HEK293 (cell line): ENCODE data around the gene SLC9A9.

Source experiments
- CTCF ChIA-PET: fragments of 350-600 bp; formaldehyde crosslinking; extraction: SDS; loops from one replicate; lab custom pipeline; 2021; ENCODE audit warnings: antibody characterized with exemption; lab: Yijun Ruan, JAX
- POLR2A ChIA-PET: fragments of 300-600 bp; formaldehyde crosslinking; extraction: SDS; loops from one replicate; lab custom pipeline; 2020; ENCODE audit warnings: antibody characterized with exemption, inconsistent platforms; lab: Yijun Ruan, JAX
- H3K27ac ChIP-seq: fragments of 200-500 bp; sonication (Bioruptor generic); 2 replicates; pipeline ENCODE4 v1.5.1; 2014; ENCODE audit warnings: low read depth, low read length, control low read depth, inconsistent platforms; ENCODE audit errors: extremely low read depth
- H3K36me3 ChIP-seq, 2 experiments: fragments of 200-500 bp in 1 of 2; sonication (Bioruptor generic) in 1 of 2; 1 replicate in 1 of 2; 2 replicates in 1 of 2; pipeline ENCODE4 v1.5.1; 2014 to 2017; ENCODE audit warnings: inconsistent platforms in 2 of 2, low read length in 2 of 2; ENCODE audit not compliant: control insufficient read depth in 2 of 2, insufficient read depth in 1 of 2
- H3K4me1 ChIP-seq: fragments of 200-500 bp; sonication (Bioruptor generic); 2 replicates; pipeline ENCODE4 v1.5.1; 2014; ENCODE audit warnings: mild to moderate bottlenecking, low read length, inconsistent platforms; ENCODE audit not compliant: control insufficient read depth, insufficient read depth
- H3K4me3 ChIP-seq: 2 replicates; pipeline ENCODE4 v1.5.1; 2011; ENCODE audit warnings: low read depth, mild to moderate bottlenecking, control low read depth, low read length, moderate library complexity
- H3K9me3 ChIP-seq: fragments of 200-500 bp; sonication (Bioruptor generic); 2 replicates; pipeline ENCODE4 v1.5.1; 2014; ENCODE audit warnings: low read depth, low read length, inconsistent platforms; ENCODE audit not compliant: control insufficient read depth, insufficient read depth
- GLI2 ChIP-seq: fragments of 450-650 bp; formaldehyde crosslinking; IDR thresholded peaks from 2 replicates; pipeline ENCODE4; 2017; ENCODE audit warnings: missing biosample characterization, missing genetic modification characterization, low read depth, borderline replicate concordance
- GLI4 ChIP-seq: fragments of 450-650 bp; formaldehyde crosslinking; IDR thresholded peaks from 2 replicates; pipeline ENCODE4 v1.5.1; 2016; ENCODE audit warnings: missing biosample characterization, missing genetic modification characterization
- HIC1 ChIP-seq: fragments of 450-650 bp; formaldehyde crosslinking; IDR thresholded peaks from 2 replicates; pipeline ENCODE4 v1.5.1; 2016; ENCODE audit warnings: missing biosample characterization, missing genetic modification characterization
- MYNN ChIP-seq: fragments of 450-650 bp; formaldehyde crosslinking; IDR thresholded peaks from 2 replicates; pipeline ENCODE4 v1.5.1; 2016; ENCODE audit warnings: missing biosample characterization, missing genetic modification characterization, borderline replicate concordance
- PRDM4 ChIP-seq: fragments of 450-650 bp; formaldehyde crosslinking; IDR thresholded peaks from 2 replicates; pipeline ENCODE4 v1.5.1; 2017; ENCODE audit warnings: missing biosample characterization, missing genetic modification characterization
- SALL2 ChIP-seq: fragments of 450-650 bp; formaldehyde crosslinking; IDR thresholded peaks from 2 replicates; pipeline ENCODE4 v1.5.0; 2017; ENCODE audit warnings: missing biosample characterization, mild to moderate bottlenecking, missing genetic modification characterization, borderline replicate concordance
- SETDB1 ChIP-seq: IDR thresholded peaks from one replicate; pipeline ENCODE4 v1.6.1; 2017; ENCODE audit warnings: mild to moderate bottlenecking, low read length, moderate library complexity, mixed read lengths; ENCODE audit not compliant: insufficient read length
- ZBTB7A ChIP-seq: fragments of 450-650 bp; formaldehyde crosslinking; IDR thresholded peaks from 2 replicates; pipeline ENCODE4 v1.5.1; 2016; ENCODE audit warnings: low read depth, missing biosample characterization, missing genetic modification characterization
- ZFP41 ChIP-seq: fragments of 450-650 bp; formaldehyde crosslinking; IDR thresholded peaks from 2 replicates; pipeline ENCODE4 v1.5.1; 2016; ENCODE audit warnings: missing biosample characterization, missing genetic modification characterization, borderline replicate concordance
- ZNF19 ChIP-seq: fragments of 450-650 bp; formaldehyde crosslinking; IDR thresholded peaks from 2 replicates; pipeline ENCODE4; 2016; ENCODE audit warnings: missing biosample characterization, missing genetic modification characterization, low read depth
- ZNF248 ChIP-seq: fragments of 450-650 bp; formaldehyde crosslinking; IDR thresholded peaks from 2 replicates; pipeline ENCODE4 v1.5.1; 2017; ENCODE audit warnings: missing biosample characterization, missing genetic modification characterization
- ZNF274 ChIP-seq, 2 experiments: fragments of 200-500 bp in 1 of 2; fragments of 450-650 bp in 1 of 2; sonication (Bioruptor generic) in 1 of 2; formaldehyde crosslinking in 1 of 2; IDR thresholded peaks; 2 replicates each; pipeline versions ENCODE4 v1.5.1 to v1.6.1; 2014 to 2016; ENCODE audit warnings: borderline replicate concordance in 1 of 2, inconsistent platforms in 1 of 2, low read length in 1 of 2, missing biosample characterization in 1 of 2, missing genetic modification characterization in 1 of 2
- ZNF394 ChIP-seq: fragments of 450-650 bp; formaldehyde crosslinking; IDR thresholded peaks from 2 replicates; pipeline ENCODE4 v1.5.1; 2016; ENCODE audit warnings: missing biosample characterization, missing genetic modification characterization, mild to moderate bottlenecking, moderate library complexity, borderline replicate concordance
- ZNF521 ChIP-seq: fragments of 450-650 bp; formaldehyde crosslinking; IDR thresholded peaks from 2 replicates; pipeline ENCODE4 v1.5.1; 2017; ENCODE audit warnings: missing biosample characterization, mild to moderate bottlenecking, missing genetic modification characterization
- ZNF560 ChIP-seq: fragments of 450-650 bp; formaldehyde crosslinking; IDR thresholded peaks from 2 replicates; pipeline ENCODE4 v1.5.1; 2017; ENCODE audit warnings: missing biosample characterization, missing genetic modification characterization, borderline replicate concordance
- ZNF777 ChIP-seq: fragments of 450-650 bp; formaldehyde crosslinking; IDR thresholded peaks from 2 replicates; pipeline ENCODE4 v1.5.1; 2017; ENCODE audit warnings: missing biosample characterization, missing genetic modification characterization, borderline replicate concordance
- ZNF837 ChIP-seq: fragments of 450-650 bp; formaldehyde crosslinking; IDR thresholded peaks from 2 replicates; pipeline ENCODE4 v1.5.1; 2016; ENCODE audit warnings: missing biosample characterization, missing genetic modification characterization
- TF ChIP-seq, protein P1 (sequence below): fragments of 450-650 bp; formaldehyde crosslinking; IDR thresholded peaks from 2 replicates; pipeline ENCODE4 v1.5.1; 2016; ENCODE audit warnings: missing biosample characterization, missing genetic modification characterization

SLC9A9 gene

DNA sequence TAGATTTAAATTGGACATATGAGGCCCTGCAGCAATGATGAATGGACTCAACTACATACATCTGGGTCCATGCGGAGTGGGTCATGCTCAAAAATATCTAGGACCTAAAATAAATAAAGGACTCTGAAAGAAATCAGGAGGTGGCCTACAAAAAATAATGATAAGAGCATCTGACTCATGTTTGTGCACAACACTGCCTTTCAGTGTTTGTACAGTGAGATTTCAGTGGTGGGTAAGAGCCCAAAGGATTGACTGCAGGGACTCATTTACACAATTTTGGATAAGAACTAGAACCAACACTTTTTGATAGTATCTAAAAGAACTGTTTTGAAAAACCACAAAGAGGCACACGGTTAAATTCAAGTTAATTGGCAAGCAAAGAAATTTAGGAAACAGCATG lies 285.5 kb downstream of the SLC9A9 start:
- Histone ChIP-seq H3K36me3 (no peaks in the 10 kb centered on the region), H3K4me1 (no peaks in the 10 kb centered on the region), H3K27ac (no peak overlapping the region), H3K9me3 (no peaks in the 10 kb centered on the region), H3K4me3 (no peak overlapping the region)
- ChIA-PET POLR2A (no interaction called here), CTCF (no interaction called here)
- TF ChIP-seq GLI4 (tag by site-specific recombination) (no peak), ZNF560 (no peak), ZNF837 (tag by site-specific recombination) (no peak), ZNF274 (IDR thresholded peaks at IDR 0.05; ENCODE audit: low read length) (no peak), ZNF274 (tag by site-specific recombination; IDR thresholded peaks at IDR 0.05; ENCODE audit: borderline replicate concordance) (no peak), ZNF19 (no peak)
- TF ChIP-seq, protein P1, sequence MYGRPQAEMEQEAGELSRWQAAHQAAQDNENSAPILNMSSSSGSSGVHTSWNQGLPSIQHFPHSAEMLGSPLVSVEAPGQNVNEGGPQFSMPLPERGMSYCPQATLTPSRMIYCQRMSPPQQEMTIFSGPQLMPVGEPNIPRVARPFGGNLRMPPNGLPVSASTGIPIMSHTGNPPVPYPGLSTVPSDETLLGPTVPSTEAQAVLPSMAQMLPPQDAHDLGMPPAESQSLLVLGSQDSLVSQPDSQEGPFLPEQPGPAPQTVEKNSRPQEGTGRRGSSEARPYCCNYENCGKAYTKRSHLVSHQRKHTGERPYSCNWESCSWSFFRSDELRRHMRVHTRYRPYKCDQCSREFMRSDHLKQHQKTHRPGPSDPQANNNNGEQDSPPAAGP (tag by site-specific recombination), result no peak

DNA sequence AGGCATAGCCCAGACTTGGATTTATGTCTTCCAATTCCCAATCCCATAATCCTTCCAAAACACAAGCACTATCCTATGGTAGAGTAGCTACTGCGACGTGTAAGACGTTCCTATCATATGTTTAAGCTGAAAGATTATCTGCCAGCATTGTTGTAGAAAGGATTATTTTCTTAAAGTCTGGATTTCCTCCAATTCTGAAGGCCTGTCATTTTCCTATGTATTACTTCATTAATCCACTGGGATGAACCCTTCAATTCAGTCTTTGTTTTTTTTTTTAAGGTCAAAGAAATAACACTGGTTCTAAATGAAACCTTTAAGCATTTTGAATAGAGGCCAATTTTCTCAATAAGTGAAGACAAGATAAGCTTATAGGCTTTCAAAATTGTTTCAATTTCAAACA lies 289.0 kb downstream of the SLC9A9 start:
- no peaks in the 10 kb centered on the region for H3K4me1 ChIP-seq
- no peaks in the 10 kb centered on the region for H3K36me3 ChIP-seq
- no peak overlapping the region for H3K27ac ChIP-seq
- H3K4me3 ChIP-seq, result no peak overlapping the region
- H3K9me3 ChIP-seq, result no peaks in the 10 kb centered on the region
- ChIA-PET POLR2A (no interaction called here), CTCF (no interaction called here)
- TF ChIP-seq SETDB1, result no peak
- no peak for TF ChIP-seq MYNN (tag by site-specific recombination)
- no peak for TF ChIP-seq GLI2 (tag by site-specific recombination)
- TF ChIP-seq SALL2 (tag by site-specific recombination), result no peak
- no peak for TF ChIP-seq ZNF248 (tag by site-specific recombination)
- no peak for TF ChIP-seq ZNF394 (tag by site-specific recombination)
- TF ChIP-seq HIC1 (tag by site-specific recombination), result no peak
- no peak for TF ChIP-seq ZNF521
- TF ChIP-seq ZNF19, result no peak
- TF ChIP-seq ZNF777, result no peak
- no peak for TF ChIP-seq ZFP41 (tag by site-specific recombination)
- no peak for TF ChIP-seq ZBTB7A (tag by site-specific recombination)
- TF ChIP-seq PRDM4 (tag by site-specific recombination), result no peak
